Measurements from ENCODE around the gene PEDS1.
A peak's percentile ranks its signal among the peaks of the same experiment; 100 is the strongest.
"Not testable (repeated sequence)": the region's sequence is repeated elsewhere in the genome, so short reads cannot be mapped to it uniquely, and the experiment has no call there.

PEDS1 gene

DNA sequence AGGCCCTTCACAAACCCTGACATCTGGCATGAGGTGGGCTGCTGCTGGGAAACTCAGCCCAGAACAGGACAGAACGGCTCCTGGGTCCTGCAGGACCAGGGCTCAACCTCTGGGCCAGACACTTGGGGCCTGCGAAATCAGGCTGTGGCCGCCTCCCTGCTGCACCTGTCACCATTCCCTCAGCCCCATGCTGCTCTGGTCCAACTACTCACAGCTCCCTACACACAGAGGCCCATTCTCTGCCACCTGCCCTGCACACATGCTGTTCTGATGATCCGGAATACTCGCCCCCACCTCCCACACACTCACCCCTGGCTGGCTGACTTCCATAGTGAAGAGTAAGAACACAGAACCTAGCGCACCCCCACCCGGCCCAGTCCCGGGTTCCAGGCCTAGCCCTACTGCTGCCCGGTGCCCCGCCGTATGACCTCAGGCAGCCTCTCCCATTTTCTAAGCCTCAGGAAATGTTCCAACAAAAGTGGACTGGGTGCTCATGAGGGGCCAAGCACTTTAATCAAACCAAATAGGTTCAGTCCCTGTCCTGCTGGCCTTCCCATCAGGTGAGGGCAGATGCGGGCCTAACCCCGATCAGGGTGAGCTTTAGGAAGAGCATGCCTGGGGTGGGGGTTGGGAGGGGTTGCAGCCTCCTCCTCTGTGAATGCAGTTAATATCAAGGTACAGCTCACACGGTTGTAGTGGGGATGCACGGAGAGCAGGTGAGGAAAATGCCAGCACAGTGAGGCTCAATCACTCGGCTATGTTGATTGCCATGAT is 3.9 kb downstream of the PEDS1 start:
- Mint-ChIP-seq H3K36me3 (peaks cover 3% of the 10 kb centered on the region), H3K4me1 (peaks cover 76% of the 10 kb centered on the region), H3K4me3 (no peak overlapping the region), H3K9me3 (no peaks in the 10 kb centered on the region), H3K27ac (no peak overlapping the region), H3K27me3 (no peaks in the 10 kb centered on the region)

DNA sequence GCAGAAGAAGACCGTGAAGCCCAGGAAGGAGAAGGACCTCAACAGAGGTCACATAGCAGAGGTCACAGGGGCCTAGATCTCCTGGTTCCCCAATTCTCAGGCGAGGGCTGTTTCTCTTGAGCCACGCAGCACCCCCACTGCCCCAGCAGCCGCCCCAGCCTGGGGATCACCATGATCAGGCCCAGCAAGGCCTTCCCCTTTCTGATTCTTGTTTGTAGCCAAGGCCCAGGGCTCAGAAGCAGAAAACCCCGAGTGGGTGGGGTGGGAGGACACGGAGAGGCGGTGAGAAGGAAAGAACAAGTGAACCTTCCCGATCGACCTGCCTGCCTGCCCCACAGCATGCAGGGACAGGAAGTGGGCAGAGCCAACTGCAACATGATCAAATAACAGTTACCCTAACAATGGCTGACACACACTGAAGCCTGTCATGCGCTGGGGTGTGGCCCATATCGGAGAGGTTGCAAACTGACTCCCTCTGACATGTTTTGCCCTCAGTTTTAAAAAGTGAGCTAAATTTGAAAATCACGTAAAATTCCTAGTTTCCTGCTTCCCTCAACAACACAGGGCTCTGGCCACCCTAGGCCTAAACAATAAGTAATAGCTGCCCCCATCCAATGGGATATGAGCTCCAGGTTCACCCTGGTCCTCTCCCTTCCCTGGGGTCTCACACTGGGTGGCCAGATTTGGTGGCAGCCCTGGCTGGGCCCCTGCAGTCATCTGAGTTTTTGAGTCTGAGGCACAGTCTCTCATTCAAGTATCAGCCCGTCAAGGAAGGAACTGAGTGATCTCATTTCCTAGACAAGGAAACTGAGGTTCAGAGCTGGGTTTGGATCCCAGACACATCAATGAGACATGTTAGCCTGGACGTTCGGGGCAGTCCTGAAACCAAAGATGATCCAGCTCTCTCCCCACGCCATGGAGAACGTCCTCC is 6.5 kb downstream of the PEDS1 start:
- Mint-ChIP-seq H3K4me3 (peak overlapping the region; percentile 76), H3K27ac (peak overlapping the region; percentile 91), H3K36me3 (peaks cover 10% of the 10 kb centered on the region), H3K9me3 (no peaks in the 10 kb centered on the region), H3K4me1 (peaks cover 70% of the 10 kb centered on the region), H3K27me3 (no peaks in the 10 kb centered on the region)

DNA sequence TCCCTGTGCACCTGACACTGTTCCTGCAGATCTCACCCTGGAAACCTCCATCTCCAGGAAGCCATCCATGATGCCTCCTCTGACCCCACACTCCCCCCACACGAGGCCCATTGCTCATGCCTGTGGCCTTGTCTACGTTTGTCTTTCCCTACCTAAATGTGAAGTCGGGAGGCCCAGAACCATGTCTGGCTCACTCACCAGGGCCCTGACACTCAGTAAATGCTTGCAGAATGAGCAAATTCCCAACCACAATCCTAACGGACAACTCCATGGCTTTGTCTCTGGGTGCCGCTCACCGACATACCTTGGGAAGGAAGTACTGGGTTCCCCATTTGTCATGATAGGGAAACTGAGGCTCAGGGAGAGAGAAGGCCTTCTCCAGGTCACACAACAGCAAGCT is 7.3 kb downstream of the PEDS1 start:
- H3K9me3 Mint-ChIP-seq = no peaks in the 10 kb centered on the region
- peaks cover 65% of the 10 kb centered on the region for H3K4me1 Mint-ChIP-seq

DNA sequence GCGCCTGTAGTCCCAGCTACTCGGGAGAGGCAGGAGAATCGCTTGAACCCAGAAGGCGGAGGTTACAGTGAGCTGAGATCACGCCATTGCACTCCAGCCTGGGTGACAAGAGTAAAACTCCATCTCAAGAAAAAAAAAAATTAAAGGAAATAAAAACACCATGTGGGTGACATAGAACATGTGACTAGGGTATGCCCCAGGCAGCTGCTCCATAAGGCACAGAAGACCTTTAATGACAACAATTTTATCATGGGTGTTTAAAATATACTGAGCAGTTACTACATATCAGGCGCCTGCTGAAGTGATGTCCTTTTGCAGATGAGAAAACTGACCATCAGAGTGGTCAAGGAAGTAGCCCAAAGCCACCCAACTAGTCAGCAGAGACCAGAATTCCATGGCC is 8.0 kb downstream of the PEDS1 start:
- Mint-ChIP-seq H3K4me1 (peaks cover 60% of the 10 kb centered on the region), H3K4me3 (no peak overlapping the region), H3K9me3 (no peaks in the 10 kb centered on the region), H3K27ac (no peak overlapping the region), H3K36me3 (peaks cover 11% of the 10 kb centered on the region), H3K27me3 (no peaks in the 10 kb centered on the region)

More for the DNA sequence above, 7.3 kb downstream of the PEDS1 start:
- Mint-ChIP-seq H3K27ac (peak overlapping the region; percentile 91), H3K4me3 (peak overlapping the region; percentile 76), H3K36me3 (peaks cover 11% of the 10 kb centered on the region), H3K27me3 (no peaks in the 10 kb centered on the region)

DNA sequence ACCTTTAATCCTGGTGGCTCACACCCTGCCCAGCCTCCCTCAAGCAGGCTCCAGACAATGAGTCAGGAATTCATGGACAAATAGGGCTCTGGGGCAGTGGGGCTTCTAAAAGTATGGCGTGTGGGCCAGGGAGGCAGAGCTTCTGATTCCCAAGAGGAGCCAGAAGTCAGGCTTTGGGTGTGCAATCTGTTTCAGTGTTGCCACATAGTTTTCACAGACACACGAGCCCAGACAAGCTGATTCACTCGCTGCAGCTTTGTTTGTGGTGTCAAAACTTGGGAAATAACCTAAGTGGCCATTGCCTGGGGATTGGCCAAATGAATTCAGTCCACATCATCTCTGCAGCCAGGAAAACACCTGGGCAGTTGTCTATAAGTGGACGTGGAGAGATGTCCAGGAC is 9.2 kb downstream of the PEDS1 start:
- H3K27ac Mint-ChIP-seq = no peak overlapping the region
- H3K4me3 Mint-ChIP-seq = no peak overlapping the region
- H3K27me3 Mint-ChIP-seq = no peaks in the 10 kb centered on the region
- no peaks in the 10 kb centered on the region for H3K9me3 Mint-ChIP-seq
- peaks cover 57% of the 10 kb centered on the region for H3K4me1 Mint-ChIP-seq
- peaks cover 13% of the 10 kb centered on the region for H3K36me3 Mint-ChIP-seq

DNA sequence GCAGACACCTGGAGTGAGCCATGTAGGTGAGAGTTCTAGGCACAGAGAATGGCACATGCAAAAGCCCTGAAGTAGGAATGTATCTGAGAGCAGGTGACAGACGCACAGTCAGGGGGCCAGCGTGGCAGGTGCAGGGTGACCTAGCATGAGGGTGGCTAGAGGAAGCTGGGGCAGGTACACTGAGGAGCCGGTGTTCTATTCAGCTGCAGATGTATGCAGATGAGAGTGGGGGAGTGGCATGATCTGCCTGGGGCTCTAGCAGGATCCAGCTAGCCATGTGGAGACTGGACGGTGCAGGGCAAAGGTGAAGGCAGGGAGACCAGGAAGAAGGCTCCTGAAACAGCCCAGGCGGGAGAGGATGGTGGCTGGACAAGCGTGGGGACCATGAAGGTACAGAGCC is 10.7 kb downstream of the PEDS1 start:
- no peak overlapping the region for H3K4me3 Mint-ChIP-seq
- no peak overlapping the region for H3K27ac Mint-ChIP-seq
- no peaks in the 10 kb centered on the region for H3K27me3 Mint-ChIP-seq
- H3K36me3 Mint-ChIP-seq = peaks cover 11% of the 10 kb centered on the region
- peaks cover 48% of the 10 kb centered on the region for H3K4me1 Mint-ChIP-seq
- H3K9me3 Mint-ChIP-seq = no peaks in the 10 kb centered on the region

DNA sequence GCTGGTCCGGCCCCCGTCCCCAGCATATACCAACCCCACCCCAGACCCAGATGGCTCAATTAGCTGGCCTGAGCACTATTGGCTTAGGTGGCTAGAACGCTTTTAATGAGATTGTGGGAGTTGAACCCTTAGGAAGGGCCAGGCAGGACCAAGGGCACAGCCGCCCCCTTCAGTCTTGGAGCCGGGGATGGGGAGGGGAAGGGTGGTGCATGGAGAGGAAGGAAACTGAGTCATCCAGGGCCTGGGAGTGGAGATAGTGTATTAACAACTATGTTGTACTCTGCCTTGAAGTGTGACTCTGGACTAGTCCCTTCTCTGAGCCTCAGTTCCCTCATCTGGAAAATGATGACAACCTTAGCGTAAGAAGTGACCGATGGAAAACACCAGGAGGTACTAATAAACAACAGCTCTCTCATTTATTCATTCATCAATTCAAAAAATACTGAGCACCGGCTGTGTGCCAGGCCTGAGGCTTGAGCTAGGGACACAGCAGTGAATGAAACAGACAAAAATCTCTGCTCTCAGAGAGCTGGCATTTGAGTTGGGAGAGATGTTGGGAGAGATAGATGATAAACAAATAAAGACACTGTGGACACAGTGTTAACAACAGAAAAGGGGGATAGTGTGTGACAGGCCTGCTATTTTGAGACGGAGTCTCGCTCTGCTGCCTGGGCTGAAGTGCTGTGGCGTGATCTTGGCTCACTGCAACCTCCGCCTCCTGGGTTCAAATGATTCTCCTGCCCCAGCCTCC is 11.5 kb downstream of the PEDS1 start:
- H3K36me3 Mint-ChIP-seq = peaks cover 11% of the 10 kb centered on the region
- no peaks in the 10 kb centered on the region for H3K9me3 Mint-ChIP-seq
- H3K27me3 Mint-ChIP-seq = no peaks in the 10 kb centered on the region
- peaks cover 46% of the 10 kb centered on the region for H3K4me1 Mint-ChIP-seq
- no peak overlapping the region for H3K4me3 Mint-ChIP-seq
- H3K27ac Mint-ChIP-seq = peak overlapping the region; percentile 51

DNA sequence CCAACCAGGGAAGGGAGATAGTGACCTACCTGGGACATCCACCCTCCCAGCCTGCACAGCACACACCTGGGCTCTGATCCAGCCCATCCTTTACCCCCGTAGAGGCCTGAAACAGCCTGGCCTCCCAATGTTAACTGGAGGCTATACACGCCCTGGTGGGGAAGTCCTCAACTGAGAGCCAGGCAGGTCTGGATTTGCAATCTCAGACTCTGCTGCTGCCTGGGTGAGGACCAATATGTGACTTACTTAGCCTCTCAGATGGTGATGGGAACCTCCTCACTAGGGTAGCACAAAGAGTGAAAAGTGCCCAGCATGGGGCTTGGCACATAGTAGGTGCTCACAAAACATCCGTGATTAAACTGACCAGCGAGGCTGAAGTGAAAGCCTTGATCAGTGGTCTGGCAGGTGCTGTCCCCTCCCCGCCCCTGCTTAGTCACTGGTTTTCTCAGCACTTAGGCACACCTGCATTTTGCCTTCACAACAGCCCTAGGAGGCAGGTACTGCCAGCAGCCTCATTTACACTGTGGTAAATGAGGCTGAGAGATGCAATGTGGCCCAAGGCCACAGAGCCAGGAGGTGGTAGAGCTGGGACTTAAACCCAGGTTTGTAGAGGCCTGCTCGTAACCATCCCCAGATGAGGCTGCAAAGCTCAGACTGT is 12.4 kb downstream of the PEDS1 start:
- peaks cover 11% of the 10 kb centered on the region for H3K36me3 Mint-ChIP-seq
- no peaks in the 10 kb centered on the region for H3K27me3 Mint-ChIP-seq
- no peak overlapping the region for H3K4me3 Mint-ChIP-seq
- H3K27ac Mint-ChIP-seq = no peak overlapping the region
- no peaks in the 10 kb centered on the region for H3K9me3 Mint-ChIP-seq
- H3K4me1 Mint-ChIP-seq = peaks cover 43% of the 10 kb centered on the region

DNA sequence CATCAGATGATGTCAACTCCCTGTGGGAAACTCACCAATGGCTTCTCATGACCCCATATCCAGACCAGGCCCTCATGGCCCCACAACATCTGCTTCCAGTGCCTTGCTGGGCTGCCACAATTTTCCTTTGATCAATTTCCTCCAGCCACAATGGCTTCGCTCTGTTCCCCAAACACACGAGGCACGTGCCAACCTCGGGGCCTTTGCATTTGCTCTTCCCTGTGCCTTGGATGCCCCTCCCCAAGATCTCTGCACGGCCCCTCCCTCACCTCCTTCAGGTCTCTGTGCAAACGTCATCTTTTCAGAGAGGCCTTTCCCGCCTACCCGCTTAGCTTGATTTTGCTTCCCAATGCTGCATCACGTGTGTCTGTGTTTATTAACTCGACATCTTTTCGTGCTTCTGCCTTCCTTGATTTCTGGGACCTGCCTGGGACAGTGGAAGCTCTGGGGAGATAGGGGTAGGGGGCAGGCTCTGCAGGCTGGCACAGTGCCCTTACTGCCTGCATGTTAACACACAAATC is 13.1 kb downstream of the PEDS1 start:
- H3K4me3 Mint-ChIP-seq = no peak overlapping the region
- H3K36me3 Mint-ChIP-seq = peaks cover 11% of the 10 kb centered on the region
- H3K27ac Mint-ChIP-seq = no peak overlapping the region
- peaks cover 42% of the 10 kb centered on the region for H3K4me1 Mint-ChIP-seq
- H3K9me3 Mint-ChIP-seq = no peaks in the 10 kb centered on the region
- H3K27me3 Mint-ChIP-seq = no peaks in the 10 kb centered on the region

DNA sequence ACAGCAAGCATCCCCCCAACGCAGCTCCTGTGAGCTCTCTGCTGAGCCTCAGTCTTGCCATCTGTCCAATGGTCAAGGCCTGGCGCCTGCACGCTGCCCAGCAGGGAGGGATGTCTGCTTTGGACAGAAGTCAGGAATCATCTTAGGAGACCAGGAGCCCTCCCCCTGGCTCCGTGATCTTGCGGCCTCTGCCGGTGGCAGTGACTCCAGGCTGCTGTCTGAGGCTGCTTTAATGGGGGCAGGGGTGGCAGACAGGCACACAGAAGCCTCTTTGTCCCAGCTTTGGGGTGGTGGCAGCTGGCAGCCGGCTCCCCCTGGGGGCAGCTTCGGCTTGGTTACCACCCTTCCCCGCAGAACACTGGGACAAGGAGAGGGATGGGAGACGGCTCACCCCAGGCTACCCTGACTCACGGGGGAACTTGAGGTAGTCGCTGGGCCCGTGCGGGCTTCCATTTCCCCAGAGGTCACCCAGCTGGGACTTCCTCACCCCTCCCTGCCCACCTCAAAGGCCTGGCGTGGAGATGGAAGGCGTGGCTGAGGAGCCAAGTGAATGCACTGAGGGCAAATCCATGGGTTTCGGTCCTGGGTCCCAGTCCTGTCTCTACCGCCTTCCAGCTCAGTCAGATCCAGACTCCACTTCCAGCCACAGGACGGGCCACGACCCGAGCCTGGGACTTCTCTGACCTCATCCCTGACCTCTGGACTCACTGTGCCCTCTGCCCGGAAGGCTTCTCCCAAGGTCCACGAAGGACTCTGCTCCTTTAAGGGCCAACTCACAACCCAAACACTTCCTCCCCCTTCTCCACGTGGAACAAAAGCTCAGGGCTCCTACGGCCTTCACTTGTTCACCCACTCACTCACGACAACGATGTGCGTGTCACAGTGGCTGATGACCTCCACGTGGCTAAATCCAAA is 14.8 kb downstream of the PEDS1 start:
- H3K27me3 Mint-ChIP-seq = no peaks in the 10 kb centered on the region
- H3K9me3 Mint-ChIP-seq = no peaks in the 10 kb centered on the region
- H3K27ac Mint-ChIP-seq = peak overlapping the region; percentile 56
- peaks cover 11% of the 10 kb centered on the region for H3K36me3 Mint-ChIP-seq
- H3K4me3 Mint-ChIP-seq = no peak overlapping the region
- H3K4me1 Mint-ChIP-seq = peaks cover 42% of the 10 kb centered on the region

DNA sequence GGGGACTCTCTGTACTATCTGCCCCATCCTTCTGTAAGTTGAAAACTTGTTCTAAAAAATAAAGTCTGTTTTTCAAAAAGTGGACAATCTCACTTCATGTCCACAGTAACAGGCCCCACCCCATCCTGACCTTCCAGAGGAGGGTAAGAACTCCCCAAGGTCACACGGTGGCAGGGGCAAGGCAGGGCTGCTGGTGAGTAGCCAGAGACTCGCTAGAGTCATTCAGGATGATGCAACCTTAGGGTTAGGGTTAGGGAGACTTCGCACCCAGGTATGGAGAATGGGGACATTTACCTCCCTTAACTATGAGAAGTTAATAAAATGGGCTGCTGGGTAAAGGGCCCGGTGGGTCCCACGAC is 15.4 kb downstream of the PEDS1 start:
- Mint-ChIP-seq H3K9me3 (no peaks in the 10 kb centered on the region), H3K36me3 (peaks cover 10% of the 10 kb centered on the region), H3K27ac (no peak overlapping the region), H3K4me3 (no peak overlapping the region), H3K27me3 (no peaks in the 10 kb centered on the region), H3K4me1 (peaks cover 39% of the 10 kb centered on the region)

DNA sequence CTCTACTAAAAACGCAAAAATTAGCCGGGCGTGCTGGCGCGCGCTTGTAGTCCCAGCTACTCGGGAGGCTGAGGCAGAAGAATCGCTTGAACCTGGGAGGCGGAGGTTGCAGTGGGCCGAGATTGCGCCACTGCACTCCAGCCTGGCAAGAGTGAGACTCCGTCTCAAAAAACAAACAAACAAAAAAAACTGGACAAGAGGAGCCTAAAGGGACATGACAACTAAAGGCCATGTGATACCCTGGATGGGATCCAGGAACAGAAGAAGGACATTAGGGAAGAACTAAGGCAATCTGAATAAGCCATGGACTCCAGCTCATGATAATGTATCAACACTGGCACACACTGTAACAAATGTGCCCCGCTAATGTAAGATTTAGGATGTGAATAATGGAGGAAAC is 15.8 kb downstream of the PEDS1 start:
- not testable (repeated sequence) for H3K4me3 Mint-ChIP-seq, H3K27ac Mint-ChIP-seq, H3K27me3 Mint-ChIP-seq, H3K36me3 Mint-ChIP-seq, H3K9me3 Mint-ChIP-seq
- H3K4me1 Mint-ChIP-seq = peaks cover 35% of the 10 kb centered on the region

DNA sequence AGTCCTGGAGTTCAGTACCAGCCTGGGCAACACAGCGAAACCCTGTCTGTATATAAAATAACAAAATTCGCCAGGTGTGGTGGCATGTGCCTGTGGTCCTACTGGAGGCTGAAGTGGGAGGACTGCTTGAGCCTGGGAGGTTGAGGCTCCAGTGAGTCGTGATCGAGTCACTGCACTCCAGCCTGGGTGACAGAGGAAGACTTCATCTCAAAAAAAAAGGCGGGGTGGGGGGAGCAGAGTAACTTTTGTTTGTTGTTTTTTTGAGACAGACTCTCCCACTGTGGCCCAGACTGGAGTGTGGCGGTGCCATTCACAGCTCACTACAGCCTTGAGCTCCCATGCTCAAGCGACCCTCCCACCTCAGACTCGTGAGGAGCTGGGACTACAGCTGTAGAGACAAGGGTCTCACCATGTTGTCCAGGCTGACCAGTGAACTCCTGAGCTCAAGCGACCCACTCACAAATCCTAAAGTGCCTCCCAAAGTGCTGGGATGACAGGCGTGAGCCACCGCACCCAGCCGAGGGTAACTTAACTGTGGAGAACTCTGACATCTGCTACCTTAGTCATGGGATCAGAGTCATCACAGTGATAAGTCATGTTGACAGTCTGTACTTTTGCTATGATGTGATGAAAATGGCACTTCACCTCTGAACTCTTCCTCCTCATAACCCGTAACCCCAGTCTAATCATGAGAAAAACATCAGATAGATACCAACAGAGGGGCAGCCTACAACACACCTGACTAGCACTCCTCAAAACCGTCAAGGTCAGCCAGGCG is 16.5 kb downstream of the PEDS1 start:
- no peaks in the 10 kb centered on the region for H3K27me3 Mint-ChIP-seq
- H3K36me3 Mint-ChIP-seq = peaks cover 4% of the 10 kb centered on the region
- peaks cover 30% of the 10 kb centered on the region for H3K4me1 Mint-ChIP-seq
- H3K27ac Mint-ChIP-seq = peak overlapping the region; percentile 9
- no peak overlapping the region for H3K4me3 Mint-ChIP-seq
- no peaks in the 10 kb centered on the region for H3K9me3 Mint-ChIP-seq

DNA sequence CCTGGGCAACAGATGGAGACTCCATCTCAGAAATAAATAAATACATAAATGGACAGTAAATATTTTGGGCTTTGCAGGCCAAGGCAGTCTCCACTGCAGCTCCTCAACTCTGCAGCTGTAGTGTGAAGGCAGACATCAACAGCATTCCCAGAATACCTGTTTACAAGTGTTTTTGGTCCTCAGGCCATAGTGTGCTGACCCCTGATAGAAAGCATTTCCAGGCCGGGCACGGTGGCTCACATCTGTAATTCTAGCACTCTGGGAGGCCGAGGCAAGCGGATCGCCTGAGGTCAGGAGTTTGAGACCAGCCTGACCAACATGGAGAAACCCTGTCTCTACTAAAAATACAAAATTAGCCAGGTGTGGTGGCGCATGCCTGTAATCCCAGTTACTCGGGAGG is 18.4 kb downstream of the PEDS1 start:
- not testable (repeated sequence) for H3K27ac Mint-ChIP-seq, H3K4me3 Mint-ChIP-seq, H3K27me3 Mint-ChIP-seq, H3K36me3 Mint-ChIP-seq, H3K9me3 Mint-ChIP-seq
- peaks cover 23% of the 10 kb centered on the region for H3K4me1 Mint-ChIP-seq

Measured in activated naive CD4-positive, alpha-beta T cell treated with anti-CD3 and anti-CD28 coated beads, Interleukin-2, amount 50 U/mL, for 24 hours (primary cell).